ENCODE data around the gene FOXL2.
"Not testable (repeated sequence)": the region's sequence is repeated elsewhere in the genome, so short reads cannot be mapped to it uniquely, and the experiment has no call there.

FOXL2 gene

GRCh38 chr3:138933068-138933668 is 13.8 kb downstream of the FOXL2 start:
- no peak for DNase-seq

DNA sequence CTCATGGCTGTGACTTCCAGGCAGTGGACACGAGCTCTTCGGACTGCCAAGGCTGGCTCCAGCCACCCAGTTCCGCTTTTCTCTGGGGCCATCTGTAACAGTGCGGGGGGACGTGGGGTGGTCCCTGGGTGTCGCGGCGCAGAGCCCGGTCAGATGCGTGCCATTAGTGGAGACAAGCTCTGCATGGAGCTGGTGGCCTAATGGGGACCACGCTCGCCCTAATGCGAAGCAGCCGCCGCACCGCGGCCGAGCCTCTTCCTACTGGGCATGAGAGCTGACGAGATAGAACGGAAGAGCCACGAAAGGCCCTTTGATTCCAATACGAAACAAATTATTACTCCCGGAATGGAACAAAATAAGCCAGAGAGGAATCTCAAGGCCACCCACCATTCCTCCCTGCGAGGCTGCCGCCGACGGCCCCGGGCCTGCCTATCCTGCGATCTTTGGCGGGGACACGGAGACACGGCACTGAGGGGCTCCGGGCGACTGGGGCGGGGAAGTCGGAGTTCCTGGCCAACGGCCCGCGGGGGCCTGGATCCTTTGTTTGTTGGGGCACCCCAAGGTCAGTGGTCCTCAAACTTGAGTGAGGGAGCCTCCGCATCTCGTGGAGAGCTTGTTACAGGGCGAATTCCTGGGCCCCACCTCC is 18.1 kb downstream of the FOXL2 start:
- no peak for DNase-seq

DNA sequence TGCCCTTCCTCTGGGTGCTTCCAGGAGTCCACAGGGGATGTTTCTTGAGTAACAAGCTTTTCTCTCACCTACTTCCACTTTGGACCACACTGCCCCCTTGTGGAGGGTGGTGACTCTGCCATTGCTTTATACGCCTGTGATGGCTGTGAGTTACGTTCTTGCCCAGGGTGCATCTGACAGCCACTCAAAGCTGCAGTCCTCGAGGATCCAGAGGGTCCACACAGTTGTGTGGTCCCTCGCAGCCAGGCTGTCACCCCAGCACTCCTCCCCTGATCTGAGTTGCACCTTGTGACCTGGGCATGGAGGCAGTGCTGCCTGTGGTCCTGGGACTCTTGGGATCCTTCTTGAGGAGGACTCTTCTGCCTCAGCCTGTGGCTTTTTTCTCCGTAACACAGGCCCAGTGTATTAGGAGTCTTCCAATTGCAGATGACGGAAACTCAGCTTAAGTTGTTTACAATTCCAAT is 23.4 kb downstream of the FOXL2 start:
- peak in 13 of 14 donors; percentile 3 to 60 (median 34) for DNase-seq

DNA sequence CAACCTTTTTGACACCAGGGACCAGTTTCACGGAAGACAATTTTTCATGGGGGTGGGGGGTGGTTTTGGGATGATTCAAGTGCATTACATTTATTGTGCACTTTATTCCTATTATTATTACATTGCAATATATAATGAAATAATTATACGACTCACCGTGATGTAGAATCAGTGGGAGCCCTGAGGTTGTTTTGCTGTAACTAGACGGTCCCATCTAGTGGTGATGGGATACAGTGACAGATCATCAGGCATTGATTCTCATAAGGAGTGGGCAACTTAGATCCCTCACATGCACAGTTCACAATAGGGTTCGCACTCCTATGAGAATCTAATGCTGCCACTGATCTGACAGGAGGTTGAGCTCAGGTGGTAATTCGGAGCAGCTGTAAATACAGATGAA is 24.5 kb downstream of the FOXL2 start:
- not testable (repeated sequence) for DNase-seq

GRCh38 chr3:138921316-138922292 is 25.3 kb downstream of the FOXL2 start:
- no peak for DNase-seq

DNA sequence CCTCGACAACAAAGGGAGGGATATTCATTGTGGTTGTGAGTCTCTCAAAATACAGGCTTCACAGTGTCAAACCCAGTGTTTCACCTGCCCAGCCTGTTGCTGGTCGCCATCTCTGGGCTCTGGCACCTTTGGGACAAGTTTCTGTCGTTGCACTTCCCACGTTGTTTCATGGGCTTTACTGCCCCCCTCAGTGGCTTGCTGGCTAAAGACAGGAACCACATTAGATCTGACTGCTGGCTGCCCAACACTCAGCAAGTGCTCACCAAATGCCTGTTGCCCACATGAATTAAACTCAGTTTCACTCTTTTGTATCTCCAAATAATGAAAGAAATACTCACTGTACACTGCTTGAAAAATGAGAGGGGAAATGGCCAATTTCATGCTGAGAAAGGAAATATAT is 27.6 kb downstream of the FOXL2 start:
- DNase-seq, result no peak

- no peak for DNase-seq
Observed at GRCh38 chr3:138916824-138917223, 30.1 kb downstream of the FOXL2 start.

- peak; percentile 24 to 90 (median 74) for DNase-seq
Observed at GRCh38 chr3:138915503-138916498, 31.1 kb downstream of the FOXL2 start.

DNA sequence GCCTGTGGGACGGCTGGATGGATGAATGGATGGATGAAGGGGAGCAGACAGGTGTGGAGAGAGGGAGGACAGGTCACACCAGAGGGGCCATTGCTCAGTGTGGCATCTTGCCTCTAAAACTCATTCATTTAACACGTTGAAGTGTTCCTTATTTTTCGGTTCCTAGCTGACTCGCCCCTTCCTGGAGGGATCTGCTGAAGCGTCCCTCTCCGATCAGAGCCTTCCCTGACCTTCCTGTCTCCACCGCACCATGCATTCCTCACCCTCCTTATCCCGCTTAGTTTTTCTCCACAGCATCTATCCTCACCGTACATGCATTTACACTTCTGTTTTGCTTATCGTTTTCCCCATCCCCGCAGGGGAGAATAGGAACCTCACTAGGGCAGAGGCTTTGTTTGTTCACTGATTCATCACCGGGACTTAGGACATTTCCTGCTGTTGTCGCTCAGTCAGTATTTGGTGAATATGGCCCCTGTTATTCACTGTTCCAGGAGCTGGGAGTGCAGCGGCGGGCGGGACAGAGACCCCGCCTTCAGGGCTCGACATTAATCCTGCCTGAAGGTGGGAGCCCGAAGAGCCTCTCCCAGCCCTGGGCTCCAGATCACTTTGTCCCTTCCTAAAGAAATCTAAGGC is 32.0 kb downstream of the FOXL2 start:
- no peak for DNase-seq

DNA sequence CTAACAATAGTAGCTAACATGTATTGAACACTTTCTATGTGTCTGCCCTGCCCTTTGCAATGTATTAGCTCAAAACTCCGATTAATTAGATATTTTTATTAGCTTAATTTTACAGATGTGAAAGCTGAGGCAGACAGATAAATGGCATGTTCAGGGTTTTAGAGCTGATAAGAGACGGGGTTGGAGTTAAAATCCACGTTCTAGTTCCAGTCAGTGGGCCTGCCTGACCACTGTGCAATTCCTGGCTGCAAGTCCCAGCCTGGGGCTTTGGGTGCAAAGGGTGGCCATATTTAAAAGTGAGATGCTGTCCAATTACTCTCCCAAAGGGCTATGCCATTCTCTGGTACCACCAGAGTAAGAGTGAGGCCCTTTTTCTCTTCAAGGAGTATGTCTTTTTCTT is 33.2 kb downstream of the FOXL2 start:
- no peak for DNase-seq

- no peak for DNase-seq
Observed at GRCh38 chr3:138912237-138912636, 34.7 kb downstream of the FOXL2 start.

GRCh38 chr3:138911621-138912020 is 35.3 kb downstream of the FOXL2 start:
- no peak for DNase-seq

GRCh38 chr3:138909904-138910303 is 37.0 kb downstream of the FOXL2 start:
- no peak for DNase-seq

- no peak for DNase-seq
Observed at GRCh38 chr3:138908846-138909245, 38.1 kb downstream of the FOXL2 start.

- DNase-seq, result no peak
Observed at GRCh38 chr3:138907539-138907938, 39.4 kb downstream of the FOXL2 start.

GRCh38 chr3:138902171-138902570 is 44.8 kb downstream of the FOXL2 start:
- DNase-seq, result no peak

- no peak for DNase-seq
Observed at GRCh38 chr3:138901567-138901966, 45.4 kb downstream of the FOXL2 start.

- DNase-seq, result no peak
Observed at GRCh38 chr3:138899351-138899991, 47.5 kb downstream of the FOXL2 start.

DNA sequence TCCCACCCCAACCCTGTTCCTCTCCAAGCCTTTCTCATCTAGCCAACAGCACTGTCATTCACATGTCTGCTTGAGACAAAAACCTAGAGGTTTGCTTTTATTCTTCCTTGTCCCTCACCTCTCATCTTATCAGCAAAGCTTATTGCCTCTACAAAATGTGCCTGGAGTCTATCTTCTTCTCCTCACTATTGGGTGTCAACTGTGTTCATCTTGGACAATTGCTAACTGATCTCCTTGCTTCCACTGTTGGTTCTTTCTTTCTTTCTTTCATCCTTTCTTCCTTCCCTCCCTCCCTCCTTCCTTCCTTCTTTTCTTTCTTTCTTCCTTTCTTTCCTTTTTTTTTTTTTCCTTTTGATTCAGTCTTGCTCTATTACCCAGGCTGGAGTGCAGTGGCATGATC is 48.2 kb downstream of the FOXL2 start:
- no peak for DNase-seq

GRCh38 chr3:138898301-138898700 is 48.6 kb downstream of the FOXL2 start:
- DNase-seq, result no peak

Data from C1 segment of cervical spinal cord (tissue), 14 donors.